Sigmoid colon (tissue), 3 donors: ENCODE measurements around the gene C14orf93.

ENCODE experiments used
- POLR2A ChIP-seq, 2 donors: fragments of 450-650 bp; IDR thresholded peaks; one replicate each; pipeline ENCODE4 v1.6.1; 2016; ENCODE audit warnings: antibody characterized with exemption in 2 of 2, mild to moderate bottlenecking in 2 of 2, moderate library complexity in 2 of 2
- TF ChIP-seq, protein P1 (sequence below), 4 experiments: fragments of 450-650 bp in 3 of 4; fragments of 200-600 bp in 1 of 4; IDR thresholded peaks; one replicate each; pipeline ENCODE4 v1.5.1; 2016 to 2019; ENCODE audit warnings: antibody characterized with exemption in 4 of 4, mild to moderate bottlenecking in 3 of 4, moderate library complexity in 2 of 4

DNA sequence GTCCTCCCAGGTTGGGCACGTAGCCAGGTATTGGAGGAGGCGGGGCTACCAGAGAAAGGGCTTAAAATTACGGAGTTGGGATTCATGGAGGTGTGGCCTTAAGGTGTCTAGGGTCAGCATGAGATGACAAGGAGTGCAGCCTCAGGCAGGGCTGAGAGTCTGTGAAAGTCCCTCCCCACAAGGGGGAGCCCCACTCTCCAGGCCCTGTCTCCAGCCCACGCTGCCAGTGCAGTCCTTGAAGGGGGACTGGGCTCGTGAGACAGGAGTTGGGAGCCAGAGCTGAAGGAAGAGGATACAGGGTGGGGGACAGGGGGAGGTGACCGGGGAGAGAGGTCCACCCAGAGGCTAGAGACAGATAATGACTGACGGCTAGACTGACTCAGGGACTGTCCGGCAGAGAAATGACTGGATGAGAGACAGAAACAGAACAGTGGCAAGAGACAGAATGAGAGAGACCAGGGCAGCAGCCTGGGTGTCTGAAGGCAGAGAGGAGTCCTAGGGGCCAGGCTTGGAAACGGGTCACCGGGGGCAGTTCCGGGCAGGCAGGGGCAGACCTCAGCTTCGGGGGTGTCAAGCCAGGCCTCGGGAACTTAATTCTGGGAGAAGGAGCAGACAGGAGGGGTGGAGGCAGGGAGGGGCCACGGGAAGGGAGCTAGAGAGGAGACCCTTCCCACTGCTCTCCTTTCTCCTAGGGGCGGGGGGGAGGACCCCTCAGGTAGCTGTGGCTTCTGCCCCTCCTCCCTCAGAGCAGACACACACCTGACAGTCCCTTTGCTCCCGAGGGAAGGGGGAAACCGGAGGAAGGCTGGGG is 46.4 kb upstream of the C14orf93 start:
- no peak for TF ChIP-seq POLR2A (IDR thresholded peaks at IDR 0.05)
- TF ChIP-seq, protein P1, sequence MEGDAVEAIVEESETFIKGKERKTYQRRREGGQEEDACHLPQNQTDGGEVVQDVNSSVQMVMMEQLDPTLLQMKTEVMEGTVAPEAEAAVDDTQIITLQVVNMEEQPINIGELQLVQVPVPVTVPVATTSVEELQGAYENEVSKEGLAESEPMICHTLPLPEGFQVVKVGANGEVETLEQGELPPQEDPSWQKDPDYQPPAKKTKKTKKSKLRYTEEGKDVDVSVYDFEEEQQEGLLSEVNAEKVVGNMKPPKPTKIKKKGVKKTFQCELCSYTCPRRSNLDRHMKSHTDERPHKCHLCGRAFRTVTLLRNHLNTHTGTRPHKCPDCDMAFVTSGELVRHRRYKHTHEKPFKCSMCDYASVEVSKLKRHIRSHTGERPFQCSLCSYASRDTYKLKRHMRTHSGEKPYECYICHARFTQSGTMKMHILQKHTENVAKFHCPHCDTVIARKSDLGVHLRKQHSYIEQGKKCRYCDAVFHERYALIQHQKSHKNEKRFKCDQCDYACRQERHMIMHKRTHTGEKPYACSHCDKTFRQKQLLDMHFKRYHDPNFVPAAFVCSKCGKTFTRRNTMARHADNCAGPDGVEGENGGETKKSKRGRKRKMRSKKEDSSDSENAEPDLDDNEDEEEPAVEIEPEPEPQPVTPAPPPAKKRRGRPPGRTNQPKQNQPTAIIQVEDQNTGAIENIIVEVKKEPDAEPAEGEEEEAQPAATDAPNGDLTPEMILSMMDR (IDR thresholded peaks at IDR 0.05) = peak in 3 of 4 experiments; percentile 40 to 72 (median 41)
